Mesenchymal stem cell (in vitro differentiated cells and primary cell): ENCODE results near the gene C13orf46.

Experiments used
- DNase-seq: peaks from one replicate; pipeline ENCODE4 v3.0.0-alpha.2; 2013
- H2AFZ ChIP-seq: one replicate; pipeline ENCODE4 v1.6.1; 2013; ENCODE audit warnings: low read depth, mild to moderate bottlenecking, control low read depth, inconsistent platforms, low read length, moderate library complexity
- H2AK5ac ChIP-seq: 2 replicates; pipeline ENCODE4 v1.6.1; 2013; ENCODE audit warnings: low read length, moderate library complexity, mild to moderate bottlenecking, inconsistent platforms; ENCODE audit not compliant: severe bottlenecking
- H2BK120ac ChIP-seq: one replicate; pipeline ENCODE4 v1.6.1; 2013; ENCODE audit warnings: low read depth, mild to moderate bottlenecking, inconsistent platforms, low read length, moderate library complexity
- H2BK12ac ChIP-seq, 2 experiments: one replicate each; pipeline ENCODE4 v1.6.1; 2013; ENCODE audit warnings: inconsistent platforms in 2 of 2, low read length in 2 of 2, mild to moderate bottlenecking in 2 of 2, moderate library complexity in 2 of 2, control low read depth in 1 of 2
- H2BK15ac ChIP-seq: one replicate; pipeline ENCODE4 v1.6.1; 2013; ENCODE audit warnings: mild to moderate bottlenecking, low read depth, inconsistent platforms; ENCODE audit not compliant: poor library complexity, severe bottlenecking
- H2BK5ac ChIP-seq: 2 replicates; pipeline ENCODE4 v1.6.1; 2013; ENCODE audit warnings: low read depth, mild to moderate bottlenecking, low read length, control low read depth, inconsistent platforms; ENCODE audit not compliant: poor library complexity, severe bottlenecking
- H3K14ac ChIP-seq, 2 experiments: one replicate each; pipeline ENCODE4 v1.6.1; 2013; ENCODE audit warnings: inconsistent platforms in 2 of 2, low read length in 2 of 2, control low read depth in 1 of 2, mild to moderate bottlenecking in 1 of 2, moderate library complexity in 1 of 2
- H3K18ac ChIP-seq, 2 experiments: one replicate each; pipeline ENCODE4 v1.6.1; 2013; ENCODE audit warnings: inconsistent platforms in 2 of 2, low read length in 2 of 2, control low read depth in 1 of 2, low read depth in 1 of 2, mild to moderate bottlenecking in 1 of 2
- H3K23ac ChIP-seq, 2 experiments: one replicate each; pipeline ENCODE4 v1.6.1; 2013; ENCODE audit warnings: inconsistent platforms in 2 of 2, low read length in 2 of 2, mild to moderate bottlenecking in 2 of 2, moderate library complexity in 2 of 2, control low read depth in 1 of 2
- H3K27ac ChIP-seq: 2 replicates; pipeline ENCODE4 v1.5.1; 2013; ENCODE audit warnings: mild to moderate bottlenecking, moderate library complexity, low read length, control low read depth, inconsistent platforms; ENCODE audit not compliant: poor library complexity, severe bottlenecking
- H3K27me3 ChIP-seq, 2 experiments: 2 replicates each; pipeline versions ENCODE4 v1.6.1 to v1.7.0; 2013; ENCODE audit warnings: low read length in 2 of 2, mild to moderate bottlenecking in 2 of 2, moderate library complexity in 2 of 2, control low read depth in 1 of 2, inconsistent platforms in 1 of 2; ENCODE audit not compliant: control insufficient read depth in 1 of 2, insufficient read depth in 1 of 2
- H3K36me3 ChIP-seq, 2 experiments: 2 replicates each; pipeline versions ENCODE4 v1.6.1 to v1.7.0; 2013; ENCODE audit warnings: low read length in 2 of 2, control low read depth in 1 of 2, inconsistent platforms in 1 of 2, low read depth in 1 of 2, mild to moderate bottlenecking in 1 of 2; ENCODE audit not compliant: insufficient read depth in 2 of 2, control insufficient read depth in 1 of 2
- H3K4ac ChIP-seq, 2 experiments: one replicate each; pipeline ENCODE4 v1.6.1; 2013; ENCODE audit warnings: inconsistent platforms in 2 of 2, low read length in 2 of 2, mild to moderate bottlenecking in 2 of 2, moderate library complexity in 2 of 2, control low read depth in 1 of 2, low read depth in 1 of 2
- H3K4me1 ChIP-seq: 2 replicates; pipeline ENCODE4 v1.6.1; 2013; ENCODE audit warnings: low read depth, low read length, control low read depth; ENCODE audit not compliant: control insufficient read depth, insufficient read depth
- H3K4me2 ChIP-seq: 2 replicates; pipeline ENCODE4 v1.6.1; 2013; ENCODE audit warnings: low read length, mild to moderate bottlenecking, inconsistent platforms; ENCODE audit not compliant: poor library complexity, severe bottlenecking
- H3K4me3 ChIP-seq, 2 experiments: 2 replicates each; pipeline versions ENCODE4 v1.5.1 to v1.7.0; 2013; ENCODE audit warnings: low read length in 2 of 2, mild to moderate bottlenecking in 2 of 2, control low read depth in 1 of 2, low read depth in 1 of 2; ENCODE audit not compliant: insufficient read depth in 1 of 2
- H3K79me1 ChIP-seq: replicated peaks from 2 replicates; pipeline ENCODE4 v1.6.1; 2013; ENCODE audit warnings: mild to moderate bottlenecking, control low read depth, low read length, inconsistent platforms; ENCODE audit not compliant: poor library complexity, severe bottlenecking
- H3K9ac ChIP-seq: 2 replicates; pipeline ENCODE4 v1.7.0; 2013; ENCODE audit warnings: mild to moderate bottlenecking, low read length, moderate library complexity
- H3K9me3 ChIP-seq: 2 replicates; pipeline ENCODE4 v1.7.0; 2013; ENCODE audit warnings: mild to moderate bottlenecking, low read length; ENCODE audit not compliant: control insufficient read depth
- H4K8ac ChIP-seq: one replicate; pipeline ENCODE4 v1.6.1; 2013; ENCODE audit warnings: inconsistent platforms, mild to moderate bottlenecking, low read length, moderate library complexity
- H4K91ac ChIP-seq: one replicate; pipeline ENCODE4 v1.6.1; 2013; ENCODE audit warnings: mild to moderate bottlenecking, low read length, inconsistent platforms
- WGBS: methylation state at CpG from one replicate; pipeline ENCODE4 v1.1.7; 2013; ENCODE audit warnings: mixed read lengths; 5-methylcytosine and 5-hydroxymethylcytosine counted together

C13orf46 gene

GRCh38 chr13:113970810-113971470, 2.9 kb downstream of the C13orf46 start:
- Histone ChIP-seq H2BK5ac (no peak overlapping the region), H3K4ac (no peak overlapping the region), H3K14ac (no peak overlapping the region), H3K9ac (peak overlapping the region; percentile 36), H2BK12ac (no peak overlapping the region), H3K9me3 (no peaks in the 10 kb centered on the region), H3K27me3 (no peaks in the 10 kb centered on the region), H4K91ac (no peak overlapping the region), H4K8ac (no peak overlapping the region), H3K4me3 (no peak overlapping the region), H3K18ac (no peak overlapping the region), H2BK15ac (no peak overlapping the region), H3K4me2 (no peak overlapping the region), H3K23ac (no peak overlapping the region), H2AFZ (no peak overlapping the region), H3K27ac (no peak overlapping the region), H2BK120ac (no peak overlapping the region), H3K4me1 (peaks cover 12% of the 10 kb centered on the region), H2AK5ac (no peak overlapping the region), H3K36me3 (peaks cover 89 to 90% of the 10 kb centered on the region in 2 experiments), H3K79me1 (peaks cover 36% of the 10 kb centered on the region)
- DNase-seq: no peak
- 93% methylated on average over 19 of the region's 19 CpGs for WGBS

DNA sequence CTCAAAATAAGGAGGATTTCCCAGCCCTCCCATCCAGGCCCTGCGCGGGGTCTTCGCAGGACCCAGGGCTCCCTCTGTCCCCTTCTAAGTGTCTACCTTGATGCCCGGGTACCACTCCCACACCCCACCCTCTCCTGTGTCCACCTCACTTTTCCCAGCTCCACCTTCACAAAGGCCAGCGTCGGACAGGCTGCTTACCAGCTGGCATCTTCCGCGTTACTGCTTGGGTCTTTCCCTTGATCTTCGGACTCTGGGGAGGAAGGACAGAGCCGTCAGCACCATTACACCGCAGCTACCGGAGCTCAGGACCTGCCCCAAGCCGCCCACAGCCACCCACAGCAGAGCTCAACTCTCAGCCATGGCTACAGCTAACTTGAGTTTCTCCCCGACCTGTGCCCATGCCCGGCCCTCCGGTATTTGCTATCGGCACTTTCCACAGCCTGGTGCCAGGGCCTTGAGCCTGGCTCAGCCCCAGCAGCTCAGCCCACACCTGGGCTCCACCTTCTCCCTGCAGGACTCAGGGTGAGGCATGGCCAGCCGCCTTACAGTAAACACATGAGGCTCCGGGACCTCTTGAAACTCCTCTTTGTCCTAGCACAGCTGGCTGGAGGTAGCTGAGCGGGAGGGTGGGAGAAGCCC, 3.8 kb downstream of the C13orf46 start:
- peaks cover 82 to 89% of the 10 kb centered on the region in 2 experiments for H3K36me3 ChIP-seq
- H2AK5ac ChIP-seq: no peak overlapping the region
- H3K79me1 ChIP-seq: peaks cover 30% of the 10 kb centered on the region
- no peak overlapping the region for H2AFZ ChIP-seq
- no peak overlapping the region for H3K14ac ChIP-seq
- no peak overlapping the region for H4K91ac ChIP-seq
- H3K4me2 ChIP-seq: no peak overlapping the region
- no peak overlapping the region for H2BK12ac ChIP-seq
- no peak overlapping the region for H2BK120ac ChIP-seq
- H3K18ac ChIP-seq: no peak overlapping the region
- no peak overlapping the region for H3K23ac ChIP-seq
- peaks cover 12% of the 10 kb centered on the region for H3K4me1 ChIP-seq
- no peak overlapping the region for H3K9ac ChIP-seq
- no peak overlapping the region for H2BK5ac ChIP-seq
- 97% methylated on average over 20 of the region's 20 CpGs for WGBS
- H3K4ac ChIP-seq: no peak overlapping the region
- H4K8ac ChIP-seq: no peak overlapping the region
- no peak overlapping the region for H3K27ac ChIP-seq
- H3K9me3 ChIP-seq: no peaks in the 10 kb centered on the region
- no peaks in the 10 kb centered on the region for H3K27me3 ChIP-seq
- no peak overlapping the region for H3K4me3 ChIP-seq
- DNase-seq: no peak
- no peak overlapping the region for H2BK15ac ChIP-seq

DNA sequence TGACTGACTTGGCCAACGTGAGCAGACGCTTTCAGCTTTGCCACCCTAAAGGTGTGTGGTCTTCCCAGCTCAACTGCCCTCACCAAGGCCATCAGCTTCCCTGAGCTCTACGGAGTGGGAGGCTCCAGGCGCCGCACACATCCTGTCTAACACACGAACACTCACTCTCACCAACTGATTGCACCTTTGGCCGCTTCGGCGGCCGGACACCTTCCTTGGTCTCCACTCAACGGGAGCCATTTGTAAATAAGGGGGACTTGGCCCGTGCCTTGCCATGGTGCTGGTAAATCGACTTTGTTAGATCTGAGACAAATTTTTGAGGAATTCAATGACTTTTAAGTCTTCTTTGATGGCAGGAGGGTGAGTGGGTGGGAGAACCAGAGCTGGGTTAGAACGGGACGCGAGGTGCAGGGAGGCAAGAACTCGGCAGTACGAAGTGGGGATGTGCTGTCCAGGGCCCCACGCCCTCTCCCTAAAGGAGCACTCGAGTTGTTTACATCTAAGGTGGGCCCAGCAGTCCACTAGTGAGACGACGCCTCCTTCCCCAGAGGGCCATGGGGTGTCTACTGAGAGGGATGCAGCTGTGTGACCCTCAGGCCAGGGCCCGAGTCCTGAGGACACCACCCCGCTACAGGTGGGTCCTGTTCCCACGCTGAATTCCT, 4.4 kb downstream of the C13orf46 start:
- Histone ChIP-seq H4K8ac (no peak overlapping the region), H3K14ac (no peak overlapping the region), H2AK5ac (no peak overlapping the region), H3K79me1 (peaks cover 24% of the 10 kb centered on the region), H3K27ac (no peak overlapping the region), H3K4me1 (peaks cover 12% of the 10 kb centered on the region), H3K4ac (no peak overlapping the region), H3K18ac (no peak overlapping the region), H2BK120ac (no peak overlapping the region), H2BK12ac (no peak overlapping the region), H3K9ac (no peak overlapping the region), H2BK15ac (no peak overlapping the region), H3K23ac (no peak overlapping the region), H3K27me3 (no peaks in the 10 kb centered on the region), H2BK5ac (no peak overlapping the region), H2AFZ (no peak overlapping the region), H3K36me3 (peaks cover 79 to 88% of the 10 kb centered on the region in 2 experiments), H3K4me2 (no peak overlapping the region), H3K4me3 (no peak overlapping the region), H3K9me3 (no peaks in the 10 kb centered on the region), H4K91ac (no peak overlapping the region)
- WGBS: 96% methylated on average over 25 of the region's 25 CpGs
- DNase-seq: no peak
